ENCODE results near the gene PIGC.

The PIGC gene

DNA sequence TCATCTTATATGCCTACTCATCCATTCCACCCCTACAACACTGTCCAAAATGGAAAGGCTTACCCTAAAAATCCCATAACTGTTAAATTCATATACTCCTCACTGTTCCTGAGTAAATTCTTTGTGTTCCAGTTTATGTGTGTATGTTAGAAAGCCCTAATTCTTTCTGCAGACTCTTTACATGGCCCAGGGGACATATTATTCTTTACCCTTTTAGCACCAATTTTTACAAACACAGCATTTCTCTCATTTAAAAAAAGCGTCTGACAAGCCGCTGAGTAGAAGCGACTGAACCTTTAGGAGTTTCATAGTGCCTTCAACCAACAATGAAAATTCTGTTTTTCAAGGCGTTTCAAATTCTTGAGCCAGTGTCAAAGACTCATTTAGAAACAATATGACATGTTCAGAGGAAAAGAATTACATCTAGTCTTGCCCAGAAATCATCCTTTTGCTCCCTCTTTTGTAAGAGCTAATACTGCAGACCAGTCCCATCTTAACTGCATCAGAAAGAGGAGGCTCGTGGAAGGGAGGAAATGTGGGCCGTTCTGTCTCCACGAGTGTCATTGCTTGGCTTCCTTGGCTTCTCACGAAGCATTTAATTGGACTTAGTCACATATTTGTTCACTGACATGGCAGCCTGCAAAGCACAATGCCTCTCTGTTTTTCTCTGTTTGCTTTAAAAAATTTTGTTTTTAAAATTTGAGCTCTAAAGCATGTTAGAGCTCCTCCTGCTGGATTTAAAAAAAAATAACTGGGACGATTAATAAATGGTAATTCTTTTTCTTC lies 44.7 kb downstream of the PIGC start:
- DNase-seq (ENCODE audit: low read depth): no peak

DNA sequence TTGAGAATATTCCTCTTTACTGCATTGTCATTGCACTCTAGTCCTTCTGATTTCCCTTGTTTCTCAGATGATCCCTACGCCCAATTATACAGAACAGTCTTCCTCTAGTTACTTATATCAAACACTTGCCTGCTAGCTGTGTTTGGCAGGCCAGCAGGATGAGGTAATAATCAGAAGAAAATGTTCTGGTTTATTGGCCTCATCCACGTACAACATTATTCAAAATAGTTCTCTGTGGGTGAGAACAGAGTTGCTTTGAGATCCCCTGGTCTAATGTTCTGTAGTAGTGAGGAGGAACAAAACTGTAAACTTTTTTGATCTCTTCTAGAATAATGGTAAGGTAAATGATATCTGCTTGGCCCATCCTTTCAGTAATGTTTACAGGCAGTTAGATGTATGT lies 45.7 kb downstream of the PIGC start:
- DNase-seq (ENCODE audit: low read depth): no peak

DNA sequence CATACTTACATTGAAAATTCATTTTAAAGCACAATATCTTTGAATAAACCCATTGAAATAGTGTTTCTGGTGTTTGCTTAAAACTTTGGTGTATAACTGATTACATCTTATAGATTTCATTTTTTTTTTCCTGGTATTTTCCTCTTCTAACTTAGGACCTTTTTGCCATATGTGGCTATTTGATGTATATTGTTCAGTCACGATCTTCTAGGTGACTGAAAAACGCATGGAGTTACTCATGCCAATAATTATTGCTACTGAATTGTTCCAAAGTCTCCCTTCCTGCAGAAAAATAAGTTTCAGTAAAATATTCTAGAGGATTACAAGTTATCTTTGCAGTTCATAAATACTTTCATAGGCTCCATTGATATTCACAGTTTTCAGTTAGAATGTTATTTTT lies 46.2 kb downstream of the PIGC start:
- no peak for DNase-seq (ENCODE audit: low read depth)

DNA sequence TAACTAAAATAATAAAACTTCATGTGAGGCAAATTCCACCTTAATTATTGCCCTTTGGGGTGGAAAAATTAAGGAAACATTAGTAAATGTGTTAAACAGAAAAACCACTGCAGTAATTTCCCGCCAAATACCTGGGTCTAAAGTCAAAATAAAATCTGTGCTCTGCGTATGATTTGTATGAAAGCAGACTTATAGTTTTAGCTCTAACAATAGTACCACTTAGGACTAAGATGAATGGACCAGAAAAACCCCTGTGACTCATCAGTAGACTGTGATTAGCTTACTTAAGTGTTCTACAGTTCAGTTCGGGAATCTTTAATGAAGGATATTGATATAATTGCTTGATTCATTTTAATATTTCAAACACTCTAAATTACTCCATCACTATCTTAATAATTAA lies 46.6 kb downstream of the PIGC start:
- no peak for DNase-seq (ENCODE audit: low read depth)

DNA sequence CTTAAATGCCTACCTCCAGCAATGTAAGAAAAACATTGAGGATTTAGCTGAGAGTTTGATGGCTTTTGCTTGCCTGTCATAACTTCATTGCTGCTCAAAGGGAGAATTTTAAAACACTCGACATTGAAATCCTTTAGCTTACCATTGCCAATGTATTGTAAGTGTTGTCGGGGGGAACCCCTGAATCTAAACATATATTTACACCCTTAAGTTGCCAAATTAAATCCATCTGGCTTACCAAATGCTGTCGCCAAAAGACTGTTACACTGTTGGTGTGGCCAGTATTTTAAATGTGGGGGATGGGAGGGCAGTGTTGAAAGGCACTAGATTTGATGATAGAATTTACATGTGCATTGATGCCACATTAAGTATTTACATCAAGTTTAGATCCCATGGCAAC lies 48.3 kb downstream of the PIGC start:
- no peak for DNase-seq (ENCODE audit: low read depth)

DNA sequence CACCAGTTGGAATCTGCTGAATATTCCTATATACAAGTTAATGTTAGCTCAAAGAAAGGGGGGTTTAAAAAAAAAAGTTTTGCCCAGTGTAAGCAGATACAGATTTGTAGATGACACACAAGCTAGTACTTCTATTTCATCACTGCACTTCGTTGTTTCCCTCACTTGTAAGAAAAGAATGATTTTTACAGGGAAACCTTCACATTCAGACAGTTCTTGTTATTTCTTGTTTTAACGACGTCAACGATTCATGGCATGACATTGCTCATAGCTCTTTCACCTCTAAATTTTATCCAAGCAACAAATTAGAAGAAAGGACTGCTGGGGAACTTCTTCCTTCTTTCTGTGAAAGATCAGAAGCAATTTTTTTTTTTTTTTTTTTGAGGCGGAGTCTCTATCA lies 49.1 kb downstream of the PIGC start:
- no peak for DNase-seq (ENCODE audit: low read depth)

DNA sequence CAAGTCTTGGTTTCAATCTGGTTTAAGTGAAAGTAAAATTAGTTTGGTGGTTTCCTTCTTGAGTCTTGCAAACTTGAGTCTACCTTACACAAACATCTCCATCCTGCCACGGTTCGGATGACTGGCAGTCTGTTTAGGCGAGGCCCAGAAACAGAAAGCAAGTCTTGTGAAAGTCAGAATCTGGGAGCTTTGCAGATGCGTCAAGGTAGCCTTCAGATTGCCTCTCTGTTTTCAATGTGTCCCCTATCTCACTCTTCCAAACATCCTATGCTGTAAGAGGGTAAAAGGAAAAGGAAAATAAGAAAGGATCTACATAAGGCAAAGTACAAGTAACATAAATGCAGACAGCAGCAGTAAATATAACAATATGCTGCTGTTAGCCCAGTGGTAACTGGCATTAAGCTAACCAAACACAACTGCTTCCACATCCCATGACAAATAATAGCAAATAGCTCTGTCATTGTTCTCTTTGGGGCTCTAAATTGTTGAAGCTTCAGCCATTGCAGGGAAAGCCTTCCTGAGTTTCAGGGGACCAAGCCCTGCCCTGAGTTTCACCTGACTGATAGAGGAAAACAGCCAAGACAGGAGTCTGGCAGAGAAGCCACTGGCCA lies 49.6 kb downstream of the PIGC start:
- no peak for DNase-seq (ENCODE audit: low read depth)

DNA sequence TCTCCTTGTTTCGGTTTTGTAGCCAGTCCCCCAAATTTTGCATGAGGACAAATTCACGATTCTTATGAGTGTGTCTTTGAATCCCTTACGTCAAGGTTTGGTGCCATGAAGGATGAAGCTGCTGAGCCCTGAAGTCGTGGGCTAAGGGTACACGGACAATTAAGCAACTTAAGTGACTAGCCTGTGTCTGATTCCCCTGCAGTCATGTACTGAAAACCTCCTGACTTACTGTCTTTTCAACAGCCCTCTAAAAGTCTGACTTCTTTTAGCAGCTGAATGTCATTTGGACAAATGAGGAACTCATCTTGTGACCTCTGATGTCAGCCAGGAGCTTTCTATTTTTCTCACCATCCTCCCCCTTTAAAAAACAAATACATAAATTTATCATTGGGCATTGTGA lies 50.5 kb downstream of the PIGC start:
- DNase-seq (ENCODE audit: low read depth): no peak

DNA sequence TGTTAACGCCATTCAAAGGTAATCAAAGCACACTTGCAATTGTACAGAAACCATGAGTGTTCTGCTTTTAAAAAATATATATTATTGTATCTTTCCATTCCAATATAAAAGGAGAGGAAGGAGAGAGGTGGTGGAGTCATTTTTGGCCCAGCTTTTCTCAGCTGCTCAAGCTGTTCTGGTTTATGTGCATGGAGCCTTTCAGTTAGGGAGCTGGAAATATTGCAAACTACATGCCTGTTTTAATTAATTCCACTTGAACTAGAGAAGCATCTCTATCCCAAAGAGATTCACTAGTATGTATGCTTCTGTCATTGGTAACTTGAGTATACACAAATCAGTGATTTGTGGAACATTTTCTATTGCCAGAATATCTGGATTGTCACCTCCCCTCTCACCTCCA lies 51.9 kb downstream of the PIGC start:
- no peak for DNase-seq (ENCODE audit: low read depth)

Measured in CMK (cell line).